ENCODE measurements around the gene NAT9. TPM values are rescaled to one million over a fixed set of nuclear protein-coding genes. Genes with fewer than 3 reads are reported as not detected.

NAT9 gene
- polyA plus RNA-seq, 4 donors: 12.4 to 28.3 (median 22.2) TPM

- Histone ChIP-seq H3K36me3 (ENCODE audit: control insufficient read depth in 3 of 3, insufficient read depth in 2 of 3, low read depth in 1 of 3, low read length in 3 of 3) (peaks cover 0 to 49% (median 0%) of the 10 kb centered on the region in 3 donors), H3K27me3 (ENCODE audit: control insufficient read depth in 3 of 3, insufficient read depth in 3 of 3, low read length in 3 of 3) (no peaks in the 10 kb centered on the region), H3K9me3 (ENCODE audit: control insufficient read depth in 2 of 2, insufficient read depth in 1 of 2, low read depth in 1 of 2, low read length in 1 of 2) (no peaks in the 10 kb centered on the region), H3K4me1 (ENCODE audit: control insufficient read depth in 3 of 3, insufficient read depth in 2 of 3, low read depth in 1 of 3, low read length in 2 of 3) (no peaks in the 10 kb centered on the region), H3K27ac (ENCODE audit: low read depth in 1 of 3, low read length in 2 of 3) (no peak overlapping the region), H3K4me3 (ENCODE audit: low read depth in 1 of 3, low read length in 3 of 3) (no peak overlapping the region)
- DNase-seq (no peak), FAIRE-seq (no peak)
- WGBS, 3 donors: 85 to 93% (median 89%) methylated on average over 17 of the region's 17 CpGs
Observed at GRCh38 chr17:74808714-74809430, 32.7 kb upstream of the NAT9 start.

DNA sequence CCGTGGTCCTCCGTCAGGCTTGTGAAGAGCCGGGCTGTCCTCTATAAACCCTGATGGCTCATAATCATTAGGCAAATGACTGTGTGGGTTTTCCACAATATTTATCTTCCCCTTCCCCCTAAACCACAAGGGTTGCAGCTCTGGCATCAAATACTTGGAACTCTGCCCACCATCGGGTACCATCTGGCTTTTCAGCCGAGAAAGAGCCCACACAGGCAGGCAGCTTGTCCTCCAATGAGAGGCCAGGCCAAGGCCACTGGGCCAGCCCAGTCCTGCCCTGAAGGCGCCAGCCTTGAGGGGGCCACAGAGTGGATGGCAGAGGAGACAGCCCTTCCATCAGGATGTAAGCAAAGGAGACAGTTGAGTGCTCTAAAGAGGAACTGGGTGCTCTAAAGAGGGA is 31.8 kb upstream of the NAT9 start:
- no peaks in the 10 kb centered on the region for H3K4me1 ChIP-seq (ENCODE audit: control insufficient read depth in 3 of 3, insufficient read depth in 2 of 3, low read depth in 1 of 3, low read length in 2 of 3)
- H3K27ac ChIP-seq (ENCODE audit: low read depth in 1 of 3, low read length in 2 of 3): no peak overlapping the region
- FAIRE-seq (no peak), DNase-seq (no peak)
- H3K4me3 ChIP-seq (ENCODE audit: low read depth in 1 of 3, low read length in 3 of 3): no peak overlapping the region
- peaks cover 0 to 50% (median 0%) of the 10 kb centered on the region in 3 donors for H3K36me3 ChIP-seq (ENCODE audit: control insufficient read depth in 3 of 3, insufficient read depth in 2 of 3, low read depth in 1 of 3, low read length in 3 of 3)
- 65 to 77% (median 65%) methylated on average over 6 of the region's 6 CpGs for WGBS, 3 donors
- H3K9me3 ChIP-seq (ENCODE audit: control insufficient read depth in 2 of 2, insufficient read depth in 1 of 2, low read depth in 1 of 2, low read length in 1 of 2): no peaks in the 10 kb centered on the region
- H3K27me3 ChIP-seq (ENCODE audit: control insufficient read depth in 3 of 3, insufficient read depth in 3 of 3, low read length in 3 of 3): no peaks in the 10 kb centered on the region

DNA sequence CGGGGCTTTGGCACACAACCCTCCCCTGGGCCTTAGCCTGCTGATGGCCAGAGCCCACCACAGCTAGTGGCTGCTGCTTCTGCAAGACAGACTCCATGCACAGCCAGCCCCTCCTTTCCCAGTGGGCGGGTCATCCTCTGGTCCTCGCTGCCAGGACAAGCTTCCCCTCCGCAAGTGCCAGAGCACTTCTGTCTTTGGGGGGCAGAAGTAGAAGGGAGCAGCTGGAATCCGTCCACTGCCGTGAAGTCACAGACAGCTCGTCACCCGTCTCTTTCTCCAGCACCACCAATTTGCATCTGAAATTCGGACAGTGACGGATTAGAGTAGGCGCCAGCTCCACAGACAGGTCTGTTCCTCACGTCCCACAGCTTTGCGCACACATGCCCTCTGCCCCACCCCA is 31.3 kb upstream of the NAT9 start:
- Histone ChIP-seq H3K4me1 (ENCODE audit: control insufficient read depth in 3 of 3, insufficient read depth in 2 of 3, low read depth in 1 of 3, low read length in 2 of 3) (no peaks in the 10 kb centered on the region), H3K27ac (ENCODE audit: low read depth in 1 of 3, low read length in 2 of 3) (no peak overlapping the region), H3K27me3 (ENCODE audit: control insufficient read depth in 3 of 3, insufficient read depth in 3 of 3, low read length in 3 of 3) (no peaks in the 10 kb centered on the region), H3K4me3 (ENCODE audit: low read depth in 1 of 3, low read length in 3 of 3) (no peak overlapping the region), H3K9me3 (ENCODE audit: control insufficient read depth in 2 of 2, insufficient read depth in 1 of 2, low read depth in 1 of 2, low read length in 1 of 2) (no peaks in the 10 kb centered on the region), H3K36me3 (ENCODE audit: control insufficient read depth in 3 of 3, insufficient read depth in 2 of 3, low read depth in 1 of 3, low read length in 3 of 3) (peaks cover 0 to 50% (median 0%) of the 10 kb centered on the region in 3 donors)
- FAIRE-seq (no peak), DNase-seq (no peak)
- WGBS, 3 donors: 91 to 94% (median 93%) methylated on average over 13 of the region's 13 CpGs

GRCh38 chr17:74806334-74806733 is 30.2 kb upstream of the NAT9 start:
- 90 to 92% (median 91%) methylated on average over 10 of the region's 10 CpGs for WGBS, 3 donors
- H3K9me3 ChIP-seq (ENCODE audit: control insufficient read depth in 2 of 2, insufficient read depth in 1 of 2, low read depth in 1 of 2, low read length in 1 of 2): no peaks in the 10 kb centered on the region
- FAIRE-seq (no peak), DNase-seq (no peak)
- no peak overlapping the region for H3K27ac ChIP-seq (ENCODE audit: low read depth in 1 of 3, low read length in 2 of 3)
- no peaks in the 10 kb centered on the region for H3K27me3 ChIP-seq (ENCODE audit: control insufficient read depth in 3 of 3, insufficient read depth in 3 of 3, low read length in 3 of 3)
- H3K36me3 ChIP-seq (ENCODE audit: control insufficient read depth in 3 of 3, insufficient read depth in 2 of 3, low read depth in 1 of 3, low read length in 3 of 3): peaks cover 0 to 56% (median 0%) of the 10 kb centered on the region in 3 donors
- no peak overlapping the region for H3K4me3 ChIP-seq (ENCODE audit: low read depth in 1 of 3, low read length in 3 of 3)
- no peaks in the 10 kb centered on the region for H3K4me1 ChIP-seq (ENCODE audit: control insufficient read depth in 3 of 3, insufficient read depth in 2 of 3, low read depth in 1 of 3, low read length in 2 of 3)

- Histone ChIP-seq H3K4me1 (ENCODE audit: control insufficient read depth in 3 of 3, insufficient read depth in 2 of 3, low read depth in 1 of 3, low read length in 2 of 3) (no peaks in the 10 kb centered on the region), H3K9me3 (ENCODE audit: control insufficient read depth in 2 of 2, insufficient read depth in 1 of 2, low read depth in 1 of 2, low read length in 1 of 2) (no peaks in the 10 kb centered on the region), H3K4me3 (ENCODE audit: low read depth in 1 of 3, low read length in 3 of 3) (no peak overlapping the region), H3K27me3 (ENCODE audit: control insufficient read depth in 3 of 3, insufficient read depth in 3 of 3, low read length in 3 of 3) (no peaks in the 10 kb centered on the region), H3K27ac (ENCODE audit: low read depth in 1 of 3, low read length in 2 of 3) (no peak overlapping the region), H3K36me3 (ENCODE audit: control insufficient read depth in 3 of 3, insufficient read depth in 2 of 3, low read depth in 1 of 3, low read length in 3 of 3) (peaks cover 0 to 64% (median 0%) of the 10 kb centered on the region in 3 donors)
- DNase-seq (no peak), FAIRE-seq (no peak)
- 83 to 84% (median 83%) methylated on average over 15 of the region's 15 CpGs for WGBS, 3 donors
Observed at GRCh38 chr17:74805591-74805991, 29.4 kb upstream of the NAT9 start.

- DNase-seq: no peak
- Histone ChIP-seq H3K4me3 (ENCODE audit: low read depth in 1 of 3, low read length in 3 of 3) (no peak overlapping the region), H3K9me3 (ENCODE audit: control insufficient read depth in 2 of 2, insufficient read depth in 1 of 2, low read depth in 1 of 2, low read length in 1 of 2) (no peaks in the 10 kb centered on the region), H3K27ac (ENCODE audit: low read depth in 1 of 3, low read length in 2 of 3) (no peak overlapping the region), H3K4me1 (ENCODE audit: control insufficient read depth in 3 of 3, insufficient read depth in 2 of 3, low read depth in 1 of 3, low read length in 2 of 3) (no peaks in the 10 kb centered on the region), H3K36me3 (ENCODE audit: control insufficient read depth in 3 of 3, insufficient read depth in 2 of 3, low read depth in 1 of 3, low read length in 3 of 3) (peaks cover 0 to 65% (median 0%) of the 10 kb centered on the region in 3 donors), H3K27me3 (ENCODE audit: control insufficient read depth in 3 of 3, insufficient read depth in 3 of 3, low read length in 3 of 3) (no peaks in the 10 kb centered on the region)
- 96 to 99% (median 98%) methylated on average over 7 of the region's 7 CpGs for WGBS, 3 donors
- FAIRE-seq: no peak
Observed at GRCh38 chr17:74804683-74805082, 28.5 kb upstream of the NAT9 start.

DNA sequence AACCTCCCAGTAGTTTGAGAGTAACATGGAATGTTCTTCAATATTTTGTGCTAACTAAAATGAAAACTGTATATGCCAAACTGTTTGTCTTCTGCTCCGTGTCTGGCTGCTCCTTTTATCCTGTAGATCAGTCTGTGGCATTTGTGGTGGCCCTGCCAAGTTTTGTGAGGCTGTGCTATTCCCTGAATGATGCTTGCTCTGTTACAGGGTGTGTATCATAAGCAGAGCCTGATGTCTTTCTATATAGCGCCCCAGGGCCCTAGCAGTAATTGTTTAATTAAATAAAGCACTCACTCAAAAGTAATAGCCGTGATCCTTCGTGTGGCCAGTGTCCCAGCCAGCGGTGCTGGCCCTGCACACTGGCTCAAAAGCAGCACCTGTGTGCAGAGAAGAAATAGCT is 27.8 kb upstream of the NAT9 start:
- DNase-seq: no peak
- no peak overlapping the region for H3K4me3 ChIP-seq (ENCODE audit: low read depth in 1 of 3, low read length in 3 of 3)
- no peaks in the 10 kb centered on the region for H3K4me1 ChIP-seq (ENCODE audit: control insufficient read depth in 3 of 3, insufficient read depth in 2 of 3, low read depth in 1 of 3, low read length in 2 of 3)
- WGBS, 3 donors: 89 to 92% (median 90%) methylated on average over 5 of the region's 5 CpGs
- peaks cover 0 to 69% (median 4%) of the 10 kb centered on the region in 3 donors for H3K36me3 ChIP-seq (ENCODE audit: control insufficient read depth in 3 of 3, insufficient read depth in 2 of 3, low read depth in 1 of 3, low read length in 3 of 3)
- no peak for FAIRE-seq
- no peak overlapping the region for H3K27ac ChIP-seq (ENCODE audit: low read depth in 1 of 3, low read length in 2 of 3)
- H3K9me3 ChIP-seq (ENCODE audit: control insufficient read depth in 2 of 2, insufficient read depth in 1 of 2, low read depth in 1 of 2, low read length in 1 of 2): no peaks in the 10 kb centered on the region
- H3K27me3 ChIP-seq (ENCODE audit: control insufficient read depth in 3 of 3, insufficient read depth in 3 of 3, low read length in 3 of 3): no peaks in the 10 kb centered on the region

GRCh38 chr17:74803388-74803930 is 27.3 kb upstream of the NAT9 start:
- DNase-seq (no peak), FAIRE-seq (no peak)
- 89 to 93% (median 93%) methylated on average over 12 of the region's 12 CpGs for WGBS, 3 donors
- Histone ChIP-seq H3K27ac (ENCODE audit: low read depth in 1 of 3, low read length in 2 of 3) (no peak overlapping the region), H3K4me1 (ENCODE audit: control insufficient read depth in 3 of 3, insufficient read depth in 2 of 3, low read depth in 1 of 3, low read length in 2 of 3) (no peaks in the 10 kb centered on the region), H3K9me3 (ENCODE audit: control insufficient read depth in 2 of 2, insufficient read depth in 1 of 2, low read depth in 1 of 2, low read length in 1 of 2) (no peaks in the 10 kb centered on the region), H3K36me3 (ENCODE audit: control insufficient read depth in 3 of 3, insufficient read depth in 2 of 3, low read depth in 1 of 3, low read length in 3 of 3) (peaks cover 0 to 75% (median 4%) of the 10 kb centered on the region in 3 donors), H3K27me3 (ENCODE audit: control insufficient read depth in 3 of 3, insufficient read depth in 3 of 3, low read length in 3 of 3) (no peaks in the 10 kb centered on the region), H3K4me3 (ENCODE audit: low read depth in 1 of 3, low read length in 3 of 3) (no peak overlapping the region)
